Spleen (tissue), 7 donors: ENCODE data around the gene USH2A.

Experiments
- POLR2A ChIP-seq, 3 donors: fragments of 450-650 bp; IDR thresholded peaks; one replicate each; pipeline ENCODE4 v1.5.1; 2017; ENCODE audit warnings: antibody characterized with exemption in 3 of 3, mild to moderate bottlenecking in 1 of 3
- POLR2AphosphoS5 ChIP-seq, 3 donors: sonication (generic); formaldehyde crosslinking; IDR thresholded peaks; one replicate each; pipeline ENCODE4 v1.5.1; 2017; ENCODE audit warnings: antibody characterized with exemption in 3 of 3
- TF ChIP-seq, protein P1 (sequence below), 11 experiments: fragments of 200-600 bp in 7 of 11; fragments of 450-650 bp in 4 of 11; sonication (generic) in 4 of 11; IDR thresholded peaks in 8 of 11; conservative IDR thresholded peaks in 3 of 11; 1 replicate in 7 of 11; 2 replicates in 4 of 11; pipeline versions ENCODE4 v1.4.0 to v1.8.0; 2016 to 2021; ENCODE audit warnings: antibody characterized with exemption in 11 of 11, inconsistent platforms in 4 of 11, mild to moderate bottlenecking in 1 of 11
- donor health status: DM: no; HTN: no; CAD: no; lungs with moderate emphysema.
- donor health status: DM: no; HTN: no; CAD: no.
- donor health status: DM: no; HTN: no; CAD: no.

DNA sequence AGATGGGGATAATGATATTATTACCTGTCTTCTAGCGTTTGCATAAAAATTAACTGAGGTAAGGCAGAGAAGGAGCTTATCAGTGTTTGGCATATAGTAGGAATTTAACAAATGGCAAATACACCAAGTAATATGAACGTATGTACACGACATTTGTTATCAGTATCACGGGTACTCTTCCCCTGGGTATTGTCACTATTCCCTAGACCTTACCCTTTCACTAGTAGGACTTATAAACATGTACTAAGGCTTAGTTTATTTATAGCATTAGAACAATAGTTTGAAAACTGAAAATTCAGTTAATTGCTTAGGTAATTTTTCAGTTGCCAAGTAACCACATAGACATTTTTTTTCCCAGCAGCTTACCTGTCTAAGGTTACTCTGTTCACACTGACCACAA lies 669.1 kb downstream of the USH2A start:
- TF ChIP-seq POLR2A (IDR thresholded peaks at IDR 0.05) = no peak
- TF ChIP-seq, protein P1, sequence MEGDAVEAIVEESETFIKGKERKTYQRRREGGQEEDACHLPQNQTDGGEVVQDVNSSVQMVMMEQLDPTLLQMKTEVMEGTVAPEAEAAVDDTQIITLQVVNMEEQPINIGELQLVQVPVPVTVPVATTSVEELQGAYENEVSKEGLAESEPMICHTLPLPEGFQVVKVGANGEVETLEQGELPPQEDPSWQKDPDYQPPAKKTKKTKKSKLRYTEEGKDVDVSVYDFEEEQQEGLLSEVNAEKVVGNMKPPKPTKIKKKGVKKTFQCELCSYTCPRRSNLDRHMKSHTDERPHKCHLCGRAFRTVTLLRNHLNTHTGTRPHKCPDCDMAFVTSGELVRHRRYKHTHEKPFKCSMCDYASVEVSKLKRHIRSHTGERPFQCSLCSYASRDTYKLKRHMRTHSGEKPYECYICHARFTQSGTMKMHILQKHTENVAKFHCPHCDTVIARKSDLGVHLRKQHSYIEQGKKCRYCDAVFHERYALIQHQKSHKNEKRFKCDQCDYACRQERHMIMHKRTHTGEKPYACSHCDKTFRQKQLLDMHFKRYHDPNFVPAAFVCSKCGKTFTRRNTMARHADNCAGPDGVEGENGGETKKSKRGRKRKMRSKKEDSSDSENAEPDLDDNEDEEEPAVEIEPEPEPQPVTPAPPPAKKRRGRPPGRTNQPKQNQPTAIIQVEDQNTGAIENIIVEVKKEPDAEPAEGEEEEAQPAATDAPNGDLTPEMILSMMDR (IDR thresholded peaks at IDR 0.05 in 8 of 11, conservative IDR thresholded peaks at IDR 0.05 in 3 of 11) = no peak
- TF ChIP-seq POLR2AphosphoS5 (IDR thresholded peaks at IDR 0.05) = no peak
